ENCODE measurements around the gene NHERF1. TPM values are rescaled to one million over a fixed set of nuclear protein-coding genes. Genes with fewer than 3 reads are reported as not detected.
A peak's percentile ranks its signal among the peaks of the same experiment; 100 is the strongest.

NHERF1 gene
- total and polyA plus RNA-seq, 2 experiments from 2014 or later = 78.2 to 111 TPM

DNA sequence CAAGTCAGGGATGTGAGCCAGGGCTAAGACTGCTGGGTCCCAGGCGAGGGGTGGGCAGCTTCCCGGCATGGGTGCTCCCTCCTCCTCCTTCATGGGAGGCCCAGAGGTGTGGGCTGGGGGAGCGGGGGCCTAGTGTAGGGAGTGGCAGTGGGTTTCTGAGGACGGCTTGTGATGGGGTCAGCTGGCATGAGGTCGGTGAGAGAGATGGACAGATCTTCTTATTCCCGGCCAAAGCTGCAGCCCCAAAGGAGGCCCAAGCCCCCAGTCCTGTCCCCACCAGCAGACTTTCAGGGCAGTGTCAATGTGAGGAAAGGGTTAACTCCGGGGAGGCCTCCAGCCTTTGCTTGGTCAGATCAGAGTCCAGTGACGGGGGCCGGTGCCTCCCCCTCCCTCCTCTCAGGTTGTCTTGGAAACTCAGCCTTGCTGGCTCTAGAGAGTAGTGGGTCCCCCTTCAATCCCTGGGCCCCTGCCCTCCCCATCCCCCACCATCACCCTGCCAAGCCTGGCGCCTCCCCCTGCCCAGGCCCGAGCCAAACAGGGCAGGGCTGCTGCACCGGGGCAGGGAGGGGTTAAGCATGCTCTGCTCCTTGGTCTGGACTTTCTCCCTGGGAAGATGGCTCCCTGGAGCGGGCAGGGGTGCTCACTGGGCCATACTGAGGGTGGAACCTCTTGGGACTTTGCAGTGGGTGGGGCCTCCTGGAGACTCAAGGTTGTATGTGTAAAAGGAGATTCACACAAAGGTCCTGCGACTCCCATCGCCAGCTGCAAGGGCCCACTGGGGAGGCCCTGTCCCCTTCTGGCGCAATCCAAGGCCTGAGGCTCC lies 15.3 kb downstream of the NHERF1 start:
- Histone ChIP-seq H3K27me3 (no peaks in the 10 kb centered on the region), H3K36me3 (no peaks in the 10 kb centered on the region), H3K9me3 (ENCODE audit: low read depth) (no peaks in the 10 kb centered on the region), H3K27ac (peak overlapping the region; percentile 78), H3K4me1 (ENCODE audit: low read depth) (peaks cover 47% of the 10 kb centered on the region), H3K4me3 (no peak overlapping the region)
- no peak for TF ChIP-seq CTCF (IDR thresholded peaks at IDR 0.05; ENCODE audit: low read depth, low read length)
- DNase-seq (ENCODE audit: low read depth in 1 of 2, low spot score in 1 of 2) = peak in 1 of 2 donors; percentile 72

- H3K36me3 ChIP-seq = no peaks in the 10 kb centered on the region
- no peak overlapping the region for H3K4me3 ChIP-seq
- DNase-seq (ENCODE audit: low read depth in 1 of 2, low spot score in 1 of 2) = no peak
- peak overlapping the region; percentile 78 for H3K27ac ChIP-seq
- no peak for TF ChIP-seq CTCF (IDR thresholded peaks at IDR 0.05; ENCODE audit: low read depth, low read length)
- H3K9me3 ChIP-seq (ENCODE audit: low read depth) = no peaks in the 10 kb centered on the region
- H3K4me1 ChIP-seq (ENCODE audit: low read depth) = peaks cover 39% of the 10 kb centered on the region
- H3K27me3 ChIP-seq = no peaks in the 10 kb centered on the region
Measured at GRCh38 chr17:74764751-74765286, 16.4 kb downstream of the NHERF1 start.

- TF ChIP-seq CTCF (IDR thresholded peaks at IDR 0.05; ENCODE audit: low read depth, low read length) = no peak
- H3K27ac ChIP-seq = no peak overlapping the region
- no peaks in the 10 kb centered on the region for H3K36me3 ChIP-seq
- H3K9me3 ChIP-seq (ENCODE audit: low read depth) = no peaks in the 10 kb centered on the region
- H3K4me1 ChIP-seq (ENCODE audit: low read depth) = peaks cover 24% of the 10 kb centered on the region
- no peak overlapping the region for H3K4me3 ChIP-seq
- DNase-seq (ENCODE audit: low read depth in 1 of 2, low spot score in 1 of 2) = no peak
- no peaks in the 10 kb centered on the region for H3K27me3 ChIP-seq
Measured at GRCh38 chr17:74766413-74766812, 18.0 kb downstream of the NHERF1 start.

DNA sequence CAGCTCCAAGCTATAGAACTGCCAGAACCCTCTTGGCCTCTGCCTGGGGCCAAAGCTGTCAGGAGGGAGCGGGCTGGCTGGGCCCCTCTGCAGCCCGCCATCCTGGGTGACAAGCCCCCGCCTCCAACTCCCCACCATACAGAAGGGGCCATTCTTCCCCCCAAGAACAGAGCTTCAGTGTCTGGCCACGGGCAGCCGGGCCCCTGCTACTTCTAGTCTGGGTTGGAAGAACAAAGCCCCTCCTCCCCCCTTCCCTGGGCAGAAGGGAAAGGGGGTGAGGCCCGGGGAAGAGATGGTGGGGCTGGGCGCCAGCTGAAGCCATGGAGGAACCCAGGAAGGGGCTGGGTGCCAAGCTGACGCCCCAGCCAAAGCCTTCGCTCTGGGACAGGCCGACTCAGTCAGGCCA lies 18.7 kb downstream of the NHERF1 start:
- no peak for DNase-seq (ENCODE audit: low read depth in 1 of 2, low spot score in 1 of 2)
- TF ChIP-seq CTCF (IDR thresholded peaks at IDR 0.05; ENCODE audit: low read depth, low read length) = no peak
- no peak overlapping the region for H3K27ac ChIP-seq

GRCh38 chr17:74768069-74768762 lies 19.8 kb downstream of the NHERF1 start:
- no peak for TF ChIP-seq CTCF (IDR thresholded peaks at IDR 0.05; ENCODE audit: low read depth, low read length)
- H3K27me3 ChIP-seq = no peaks in the 10 kb centered on the region
- peak in 1 of 2 donors; percentile 51 for DNase-seq (ENCODE audit: low read depth in 1 of 2, low spot score in 1 of 2)
- H3K4me1 ChIP-seq (ENCODE audit: low read depth) = peaks cover 18% of the 10 kb centered on the region
- H3K36me3 ChIP-seq = no peaks in the 10 kb centered on the region
- no peak overlapping the region for H3K27ac ChIP-seq
- H3K4me3 ChIP-seq = no peak overlapping the region
- H3K9me3 ChIP-seq (ENCODE audit: low read depth) = no peaks in the 10 kb centered on the region

More for the DNA sequence above, 18.7 kb downstream of the NHERF1 start:
- Histone ChIP-seq H3K27me3 (no peaks in the 10 kb centered on the region), H3K4me1 (ENCODE audit: low read depth) (peaks cover 21% of the 10 kb centered on the region), H3K9me3 (ENCODE audit: low read depth) (no peaks in the 10 kb centered on the region), H3K4me3 (no peak overlapping the region), H3K36me3 (no peaks in the 10 kb centered on the region)

All from cardiac muscle cell (in vitro differentiated cells and primary cell).